B cell (primary cell): Measurements from ENCODE around the gene ASPG.

Source experiments
- EZH2 ChIP-seq: IDR thresholded peaks from 2 replicates; pipeline ENCODE4 v1.6.1; 2012; ENCODE audit warnings: borderline replicate concordance, low read depth, mild to moderate bottlenecking, moderate library complexity, low read length; ENCODE audit not compliant: insufficient read depth, poor library complexity, severe bottlenecking
- TF ChIP-seq, protein P1 (sequence below): fragments of 200-600 bp; IDR thresholded peaks from one replicate; pipeline ENCODE4 v1.8.0; 2022; ENCODE audit warnings: antibody characterized with exemption, mild to moderate bottlenecking

DNA sequence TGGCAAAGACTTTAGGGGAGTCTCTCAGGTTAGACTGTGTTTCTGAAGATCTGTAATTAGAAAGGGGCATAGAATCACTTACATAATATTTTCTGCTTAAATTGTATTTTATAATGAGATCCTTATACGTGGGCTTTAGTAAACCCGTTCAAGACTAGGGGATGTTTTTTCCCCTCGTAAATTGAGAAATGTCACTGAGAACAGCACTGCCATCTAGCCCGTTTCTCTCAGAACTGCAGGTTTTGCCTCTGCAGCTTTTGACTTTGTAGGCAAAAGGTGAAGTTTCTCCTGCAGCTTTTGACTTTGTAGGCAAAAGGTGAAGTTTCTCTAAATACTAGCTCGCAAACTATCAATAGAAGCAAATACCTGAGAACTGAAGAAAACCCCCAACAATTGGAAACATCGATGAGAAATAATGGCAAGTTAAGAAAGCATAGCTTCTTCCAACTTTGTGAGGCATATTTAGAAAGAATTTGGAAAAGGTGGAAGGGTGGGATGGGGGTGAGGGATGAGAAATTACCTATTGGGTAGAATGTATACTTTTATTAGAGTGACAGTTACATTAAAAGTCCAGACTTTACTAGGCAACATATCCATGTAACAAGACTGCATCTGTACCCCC lies 9.9 kb upstream of the ASPG start:
- TF ChIP-seq EZH2: no peak
- TF ChIP-seq, protein P1, sequence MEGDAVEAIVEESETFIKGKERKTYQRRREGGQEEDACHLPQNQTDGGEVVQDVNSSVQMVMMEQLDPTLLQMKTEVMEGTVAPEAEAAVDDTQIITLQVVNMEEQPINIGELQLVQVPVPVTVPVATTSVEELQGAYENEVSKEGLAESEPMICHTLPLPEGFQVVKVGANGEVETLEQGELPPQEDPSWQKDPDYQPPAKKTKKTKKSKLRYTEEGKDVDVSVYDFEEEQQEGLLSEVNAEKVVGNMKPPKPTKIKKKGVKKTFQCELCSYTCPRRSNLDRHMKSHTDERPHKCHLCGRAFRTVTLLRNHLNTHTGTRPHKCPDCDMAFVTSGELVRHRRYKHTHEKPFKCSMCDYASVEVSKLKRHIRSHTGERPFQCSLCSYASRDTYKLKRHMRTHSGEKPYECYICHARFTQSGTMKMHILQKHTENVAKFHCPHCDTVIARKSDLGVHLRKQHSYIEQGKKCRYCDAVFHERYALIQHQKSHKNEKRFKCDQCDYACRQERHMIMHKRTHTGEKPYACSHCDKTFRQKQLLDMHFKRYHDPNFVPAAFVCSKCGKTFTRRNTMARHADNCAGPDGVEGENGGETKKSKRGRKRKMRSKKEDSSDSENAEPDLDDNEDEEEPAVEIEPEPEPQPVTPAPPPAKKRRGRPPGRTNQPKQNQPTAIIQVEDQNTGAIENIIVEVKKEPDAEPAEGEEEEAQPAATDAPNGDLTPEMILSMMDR: no peak
